SIG-M5 treated with dmso at 0.1 percent for 504 hours (cell line): ENCODE data around the gene UNC13C.

ENCODE experiments used
- DNase-seq: peaks from one replicate; lab custom pipeline; 2025; ENCODE audit not compliant: unreplicated experiment; lab: John Stamatoyannopoulos, UW

Gene UNC13C

GRCh38 chr15:54101664-54102270 is 123.5 kb downstream of the UNC13C start:
- no peak for DNase-seq

- no peak for DNase-seq
Observed at GRCh38 chr15:54102704-54103103, 124.5 kb downstream of the UNC13C start.

GRCh38 chr15:54109014-54109413 is 130.8 kb downstream of the UNC13C start:
- DNase-seq, result no peak

GRCh38 chr15:54119051-54119450 is 140.8 kb downstream of the UNC13C start:
- peak; percentile 2 for DNase-seq

- DNase-seq, result no peak
Observed at GRCh38 chr15:54120949-54121463, 142.8 kb downstream of the UNC13C start.

GRCh38 chr15:54127574-54127973 is 149.3 kb downstream of the UNC13C start:
- no peak for DNase-seq

GRCh38 chr15:54131410-54131809 is 153.2 kb downstream of the UNC13C start:
- DNase-seq, result no peak

- DNase-seq, result no peak
Observed at GRCh38 chr15:54149115-54149531, 170.9 kb downstream of the UNC13C start.

- DNase-seq, result no peak
Observed at GRCh38 chr15:54150255-54150654, 172.0 kb downstream of the UNC13C start.

- no peak for DNase-seq
Observed at GRCh38 chr15:54159012-54159411, 180.8 kb downstream of the UNC13C start.

GRCh38 chr15:54187325-54187724 is 209.1 kb downstream of the UNC13C start:
- DNase-seq, result no peak

- no peak for DNase-seq
Observed at GRCh38 chr15:54197995-54198394, 219.8 kb downstream of the UNC13C start.

GRCh38 chr15:54206586-54207321 is 228.5 kb downstream of the UNC13C start:
- DNase-seq, result no peak

- no peak for DNase-seq
Observed at GRCh38 chr15:54208786-54209185, 230.5 kb downstream of the UNC13C start.

- no peak for DNase-seq
Observed at GRCh38 chr15:54212635-54213034, 234.4 kb downstream of the UNC13C start.

- no peak for DNase-seq
Observed at GRCh38 chr15:54226455-54226854, 248.2 kb downstream of the UNC13C start.

GRCh38 chr15:54227569-54227968 is 249.3 kb downstream of the UNC13C start:
- DNase-seq, result no peak

- DNase-seq, result no peak
Observed at GRCh38 chr15:54250326-54250725, 272.1 kb downstream of the UNC13C start.

- no peak for DNase-seq
Observed at GRCh38 chr15:54256190-54256589, 277.9 kb downstream of the UNC13C start.

GRCh38 chr15:54273928-54274327 is 295.7 kb downstream of the UNC13C start:
- no peak for DNase-seq

- DNase-seq, result no peak
Observed at GRCh38 chr15:54277834-54278233, 299.6 kb downstream of the UNC13C start.

- DNase-seq, result no peak
Observed at GRCh38 chr15:54280726-54281125, 302.5 kb downstream of the UNC13C start.
